Lung microvascular endothelial cell (primary cell): ENCODE data around the gene RANGRF. TPM values are rescaled to one million over a fixed set of nuclear protein-coding genes. Genes with fewer than 3 reads are reported as not detected.

Experiments used
- DNase-seq, 2 donors: peaks; one replicate each; pipeline versions ENCODE4 v3.0.0 to v3.0.0-alpha.2; 2010; ENCODE audit warnings: low read depth in 2 of 2
- total RNA-seq: library from RNA; depleted of rRNA; stranded (reverse); fragments of >200 nt; gene quantifications from 2 replicates; pipeline ENCODE4 v1.2.1, GENCODE V29; 2014

Gene RANGRF
- total RNA-seq, 1 donor from 2014 or later: 9.7 TPM

DNA sequence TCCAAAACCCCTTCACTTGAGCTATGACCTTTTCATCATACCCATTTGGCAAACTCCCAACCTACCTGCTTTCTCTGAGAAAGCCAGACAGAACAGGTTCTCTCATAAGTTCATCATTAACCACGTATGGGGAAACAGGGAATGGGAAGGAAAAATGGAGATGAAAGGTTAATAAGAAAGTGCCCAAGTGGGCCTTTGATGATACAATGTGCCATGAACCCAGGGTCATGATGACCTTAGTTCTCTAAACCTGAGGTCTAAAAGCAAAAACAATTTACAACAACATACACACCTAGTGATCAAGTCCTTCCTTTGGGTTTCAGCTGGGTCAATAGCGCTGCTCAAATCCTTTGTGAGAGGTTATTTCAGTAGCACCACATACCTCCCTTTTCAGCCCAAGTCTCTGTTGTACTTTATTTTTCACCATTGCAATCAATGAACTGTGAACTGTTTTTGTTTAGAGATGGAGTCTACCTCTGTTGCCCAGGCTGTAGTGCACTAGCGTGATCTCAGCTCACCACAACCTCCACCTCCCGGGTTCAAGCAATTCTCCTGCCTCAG is 14.5 kb upstream of the RANGRF start:
- no peak for DNase-seq

DNA sequence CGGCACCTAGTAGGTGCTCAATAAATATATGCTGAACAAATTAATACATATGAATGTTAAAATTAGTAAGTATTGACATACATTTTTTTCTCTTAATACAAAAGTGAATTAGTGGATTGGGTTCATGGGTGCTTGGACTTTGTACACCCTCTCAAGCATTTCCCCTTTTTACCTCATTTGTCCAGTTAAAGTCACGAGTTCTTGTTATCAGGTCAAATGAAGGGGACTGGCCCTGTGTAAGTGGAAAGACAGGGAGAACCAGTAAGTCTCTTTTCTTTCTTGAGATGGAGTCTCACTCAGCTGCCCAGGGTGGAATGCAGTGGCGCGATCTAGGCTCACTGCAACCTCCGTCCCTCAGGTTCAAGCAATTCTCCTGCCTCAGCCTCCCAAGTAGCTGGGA is 13.7 kb upstream of the RANGRF start:
- DNase-seq: no peak

DNA sequence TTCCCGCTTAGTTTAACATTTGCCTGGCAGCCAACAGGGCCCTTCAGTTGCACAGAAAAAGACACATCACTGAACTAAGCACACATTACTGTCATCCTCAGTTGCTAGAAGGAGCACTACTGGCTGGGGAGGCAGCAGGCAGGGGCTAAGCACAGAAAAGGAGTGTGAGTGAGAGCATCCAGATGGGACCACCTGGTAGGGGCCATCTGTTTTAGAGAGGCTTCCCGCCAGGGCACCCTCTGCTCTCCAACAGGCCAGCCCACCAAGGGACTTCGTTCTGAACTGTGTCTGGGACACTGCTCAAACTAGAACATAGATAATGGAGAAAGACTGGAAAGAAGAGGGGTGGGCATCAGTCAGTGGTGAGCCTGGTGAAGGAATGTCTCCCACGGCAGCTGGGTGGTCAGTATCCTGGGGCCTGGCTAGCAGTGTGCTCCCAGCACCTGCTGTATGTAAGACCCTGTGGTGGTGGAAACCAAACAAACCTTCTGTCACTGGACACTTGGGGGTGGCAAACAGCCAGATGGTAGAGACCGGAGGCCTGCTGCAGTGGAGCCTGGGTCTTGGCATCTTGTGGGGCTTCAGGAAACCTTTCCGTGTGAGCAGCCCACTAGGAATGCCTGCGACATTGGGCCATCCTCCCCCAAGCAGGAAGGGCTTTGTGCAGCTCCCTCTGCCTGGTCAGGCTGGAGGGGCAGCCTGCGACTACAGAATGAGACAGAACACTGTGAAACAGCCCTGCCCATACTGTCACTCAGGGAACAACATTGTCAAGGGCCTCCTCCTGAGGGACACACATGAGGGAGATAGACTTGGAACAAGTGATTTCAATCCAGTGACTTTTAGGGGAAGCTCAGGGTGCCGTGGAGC is 12.8 kb upstream of the RANGRF start:
- no peak for DNase-seq

DNA sequence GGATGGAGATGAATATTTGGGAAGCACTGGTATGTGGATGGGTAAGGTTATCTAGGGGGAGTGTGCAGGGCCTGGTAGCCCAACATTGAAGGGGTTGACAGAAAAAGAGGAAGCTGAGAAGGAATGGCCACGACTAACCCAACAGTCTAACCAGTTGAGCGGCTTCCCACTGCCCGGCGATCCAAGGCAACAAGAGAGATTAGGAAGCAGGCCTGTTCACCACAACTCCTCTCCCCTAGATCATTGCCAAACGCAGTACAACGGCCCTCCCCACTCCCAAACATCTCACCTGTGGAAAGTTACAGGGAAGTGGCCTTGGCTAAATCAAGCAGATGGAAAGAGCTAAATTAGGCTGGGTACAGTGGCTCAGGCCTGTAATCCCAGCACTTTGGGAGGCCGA is 11.2 kb upstream of the RANGRF start:
- no peak for DNase-seq

DNA sequence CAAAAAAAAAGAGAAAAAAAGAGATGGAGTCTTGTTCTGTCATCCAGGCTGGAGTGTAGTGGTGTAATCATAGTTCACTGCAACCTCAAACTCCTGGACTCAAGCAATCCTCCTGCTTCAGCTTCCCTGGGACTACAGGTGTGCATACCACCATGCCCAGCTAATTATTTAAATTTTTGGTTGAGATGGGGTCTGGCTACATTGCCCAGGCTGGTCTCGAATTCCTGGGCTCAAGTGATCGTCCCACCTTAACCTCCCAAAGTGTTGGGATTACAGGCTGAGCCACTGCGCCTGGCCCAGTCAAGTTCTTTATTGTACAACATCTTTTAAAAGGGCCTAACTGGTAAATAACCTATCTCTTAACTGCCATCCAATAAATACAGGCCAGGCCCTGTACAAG is 6.1 kb upstream of the RANGRF start:
- DNase-seq: no peak

DNA sequence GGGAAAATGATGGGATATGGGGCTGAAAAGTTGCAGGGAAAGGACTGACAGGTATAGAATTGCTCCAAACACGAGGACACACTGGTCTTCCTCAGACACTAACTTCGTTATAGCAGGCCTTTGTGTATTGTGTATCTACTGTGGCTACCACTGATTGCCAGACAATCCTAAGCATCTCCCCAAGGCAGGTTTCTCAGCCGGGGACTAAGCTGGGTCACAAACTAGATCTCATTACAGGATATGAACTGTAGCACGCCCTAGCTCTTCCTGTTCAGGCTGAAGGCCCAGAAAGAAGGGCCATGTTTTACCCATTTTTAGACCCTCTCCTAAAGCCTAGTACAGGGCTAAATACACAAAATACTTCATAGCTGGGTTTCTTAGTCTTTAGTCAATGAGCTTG is 5.1 kb upstream of the RANGRF start:
- no peak for DNase-seq

DNA sequence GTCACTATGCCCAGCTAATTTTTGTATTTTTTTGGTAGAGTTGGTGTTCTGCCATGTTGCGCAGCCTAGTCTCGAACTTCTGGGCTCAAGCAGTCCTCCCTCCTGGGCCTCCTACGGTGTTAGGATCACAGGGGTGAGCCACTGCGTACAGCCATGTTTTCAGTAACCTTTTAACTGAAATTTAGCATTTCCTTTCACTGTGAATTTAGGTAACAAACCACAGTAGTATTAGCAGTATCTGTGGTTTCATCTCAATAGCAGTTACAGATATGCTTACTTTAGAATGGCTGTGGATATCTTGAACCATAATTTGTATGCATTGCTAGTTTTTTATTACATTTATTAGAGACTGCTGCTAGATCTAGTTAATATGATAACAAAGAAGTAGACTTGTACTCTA is 4.3 kb upstream of the RANGRF start:
- no peak for DNase-seq

DNA sequence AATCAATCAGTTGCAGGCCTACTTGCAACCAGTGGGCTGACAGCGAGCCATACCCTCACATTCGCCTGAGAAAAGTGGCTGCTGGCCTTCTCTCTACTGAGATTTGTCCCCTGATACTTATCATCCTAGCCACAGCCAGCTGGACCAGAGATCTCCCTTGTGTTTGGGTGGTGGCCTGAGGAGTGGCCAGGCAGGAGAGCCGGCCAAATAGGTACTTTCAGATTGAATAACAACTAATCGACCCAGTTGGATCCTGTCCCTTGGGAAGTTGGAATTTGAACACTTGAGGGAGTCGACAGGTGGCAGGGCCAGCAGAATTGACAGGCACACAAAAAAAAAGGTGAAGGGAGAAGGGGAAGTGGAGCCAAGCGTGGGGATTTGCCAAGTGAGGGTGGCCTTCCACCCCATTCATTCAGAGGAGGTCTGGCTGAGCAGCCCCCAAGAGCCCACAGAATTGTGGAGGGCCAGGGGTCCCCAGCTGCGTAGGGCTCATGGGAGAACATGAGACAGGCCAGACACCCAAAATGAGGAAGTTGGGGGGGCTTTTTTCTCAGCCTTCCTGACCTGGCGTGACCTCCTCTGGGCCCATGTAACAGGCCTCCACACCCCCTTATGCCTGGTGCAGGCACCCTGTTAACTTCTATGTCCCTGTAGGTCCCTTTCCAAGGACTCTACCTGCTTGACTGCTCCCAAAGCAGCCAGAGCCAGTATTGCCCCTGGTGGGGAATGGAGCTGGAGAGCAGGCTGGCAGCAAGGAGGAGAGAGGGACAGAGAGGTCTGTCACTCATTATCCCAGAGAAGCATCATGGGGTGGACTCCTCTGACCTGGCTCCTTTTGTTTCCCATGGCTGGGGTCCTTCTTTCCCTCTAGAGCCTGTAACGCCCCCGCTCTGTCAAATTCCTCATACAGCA is 2.9 kb upstream of the RANGRF start:
- DNase-seq: no peak

DNA sequence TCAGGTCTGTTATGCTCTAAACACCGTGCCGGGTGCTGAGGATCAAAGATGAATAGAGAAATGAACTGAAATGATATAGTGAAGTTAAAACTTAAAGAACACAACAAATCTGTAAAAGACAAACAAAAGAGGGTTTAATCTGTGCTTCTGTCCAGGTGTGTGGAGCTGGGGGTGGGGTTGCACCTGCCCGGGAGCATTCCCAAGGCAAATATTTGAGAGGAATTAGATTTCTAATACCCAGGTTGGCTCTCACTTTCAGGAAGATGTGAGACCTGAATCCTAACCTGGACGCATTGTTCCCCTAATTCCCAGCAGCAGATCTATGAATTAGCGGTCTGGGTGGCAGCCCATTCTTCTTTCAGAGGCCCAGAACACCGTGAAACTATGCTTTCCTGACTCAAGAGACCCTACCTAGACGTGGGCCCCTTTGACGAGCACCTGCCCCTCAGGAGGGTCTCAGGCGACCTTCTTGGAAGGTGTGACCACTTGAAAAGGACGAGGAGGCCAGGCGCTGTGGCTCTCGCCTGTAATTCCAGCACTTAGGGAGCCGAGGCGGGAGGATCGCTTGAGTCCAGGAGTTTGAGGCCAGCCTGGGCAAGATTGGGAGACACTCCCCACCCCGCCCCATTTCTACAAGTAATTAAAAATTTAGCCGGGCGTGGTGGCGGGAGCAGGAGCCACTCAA is 677 bp upstream of the RANGRF start:
- no peak for DNase-seq

DNA sequence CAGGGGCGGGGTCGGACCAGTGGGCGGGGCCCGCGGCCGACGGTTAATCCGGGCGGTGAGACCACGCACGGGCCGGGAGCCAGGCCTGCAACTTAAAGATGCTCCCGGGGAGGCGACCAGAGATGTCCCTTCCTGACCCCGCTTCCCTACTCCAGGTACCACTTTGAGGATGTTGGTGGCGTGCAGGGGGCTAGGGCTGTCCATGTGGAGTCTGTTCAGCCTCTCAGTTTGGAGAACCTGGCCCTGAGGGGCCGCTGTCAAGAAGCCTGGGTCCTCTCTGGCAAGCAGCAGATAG is 580 bp downstream of the RANGRF start:
- DNase-seq: no peak

DNA sequence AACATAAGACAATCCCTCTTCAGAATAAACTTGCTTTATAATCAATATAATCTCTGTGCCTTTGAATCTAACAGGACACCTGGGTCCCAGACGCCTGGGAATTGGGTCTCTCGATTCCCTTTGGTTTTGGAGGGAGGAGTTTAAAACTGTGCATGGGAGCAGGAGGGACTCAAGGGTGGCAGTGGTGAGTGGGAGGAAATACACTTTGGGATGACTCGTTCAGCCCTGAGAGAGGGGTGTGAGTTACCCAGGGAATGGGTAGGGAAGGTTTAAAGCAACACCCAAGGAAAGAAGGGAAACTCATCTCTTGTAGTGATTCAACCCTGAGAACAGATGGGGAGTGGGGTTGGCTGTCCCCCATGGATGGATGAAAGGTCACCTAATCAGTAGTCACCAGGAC is 1.6 kb downstream of the RANGRF start:
- DNase-seq: no peak

DNA sequence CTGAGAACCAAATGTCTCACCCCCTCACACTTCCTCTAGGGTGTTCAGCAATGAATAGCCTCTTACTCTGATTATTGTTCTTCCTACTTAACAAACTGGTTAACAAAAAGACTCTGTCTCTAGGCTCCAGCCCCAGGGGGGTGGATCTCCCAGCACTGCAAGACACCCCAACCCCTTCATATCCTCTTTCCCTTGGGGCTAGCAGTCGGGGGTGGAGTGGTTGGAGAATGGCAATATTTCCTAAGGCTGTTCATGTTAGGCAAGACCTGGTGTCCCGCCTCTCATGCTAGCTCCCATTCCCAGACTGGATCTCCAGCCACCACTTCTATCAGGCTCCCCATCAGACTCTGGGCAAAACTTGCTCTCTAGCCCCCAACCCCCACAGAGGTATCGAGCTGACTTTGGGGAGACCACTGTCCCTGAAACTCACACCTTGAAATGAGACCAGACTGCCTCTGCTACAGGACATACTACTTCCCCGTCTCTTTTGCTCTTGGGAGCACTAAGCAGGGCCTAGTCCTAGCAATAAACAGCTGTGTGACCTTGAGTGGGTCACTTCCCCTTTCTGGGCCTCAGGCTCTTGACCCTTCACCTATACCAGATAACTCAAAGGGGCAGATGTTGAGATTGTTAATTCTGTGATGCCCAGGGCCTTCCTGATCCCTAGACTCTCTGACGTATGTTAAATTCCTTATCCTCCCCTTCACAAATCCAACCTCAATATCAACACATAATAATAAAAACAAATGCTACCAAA is 4.3 kb downstream of the RANGRF start:
- DNase-seq: no peak

DNA sequence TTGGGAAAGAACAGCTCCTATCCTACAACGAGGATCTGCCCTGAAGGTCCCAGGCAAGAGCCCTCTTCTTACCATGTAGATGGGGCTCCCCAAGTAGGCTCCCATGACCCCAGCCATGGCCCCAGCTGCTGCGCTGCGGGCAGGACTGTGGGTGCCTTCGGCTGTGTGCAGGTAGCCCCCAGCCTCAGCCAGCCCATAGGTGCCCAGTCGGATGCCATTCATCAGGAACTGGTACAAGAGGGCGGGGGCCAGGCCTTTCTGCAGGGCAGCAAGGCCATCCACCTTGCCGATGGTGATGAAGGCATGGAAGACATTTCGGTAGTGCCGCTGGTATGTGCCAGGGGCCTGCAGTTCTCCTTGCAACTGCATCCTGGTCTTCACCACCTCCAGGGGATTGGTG is 5.9 kb downstream of the RANGRF start:
- DNase-seq: no peak

DNA sequence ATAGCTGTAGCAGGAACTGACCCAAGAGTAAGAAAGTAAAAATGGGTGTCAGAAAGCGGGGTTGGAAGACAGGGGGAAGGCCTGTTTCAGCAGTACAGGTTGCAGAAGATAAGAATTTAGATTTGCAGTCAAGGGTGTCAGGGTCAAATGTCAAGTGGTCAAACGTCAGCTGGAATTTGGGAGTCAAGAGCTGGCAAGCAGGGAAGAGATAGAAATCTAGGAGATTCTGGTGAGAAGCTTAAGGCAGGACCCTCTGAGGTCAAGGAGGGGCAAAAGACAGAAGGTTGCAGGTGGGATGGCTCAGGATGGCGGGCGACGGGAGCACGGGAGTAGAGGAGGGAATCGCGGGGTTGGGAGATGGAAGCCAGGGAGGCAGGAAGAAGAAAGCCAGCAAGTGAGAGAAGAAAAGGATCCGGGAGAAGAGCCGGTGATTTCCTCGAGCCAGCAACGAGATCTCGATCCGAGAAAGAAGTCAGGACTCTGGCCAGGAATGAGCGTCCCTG is 6.4 kb downstream of the RANGRF start:
- no peak for DNase-seq

DNA sequence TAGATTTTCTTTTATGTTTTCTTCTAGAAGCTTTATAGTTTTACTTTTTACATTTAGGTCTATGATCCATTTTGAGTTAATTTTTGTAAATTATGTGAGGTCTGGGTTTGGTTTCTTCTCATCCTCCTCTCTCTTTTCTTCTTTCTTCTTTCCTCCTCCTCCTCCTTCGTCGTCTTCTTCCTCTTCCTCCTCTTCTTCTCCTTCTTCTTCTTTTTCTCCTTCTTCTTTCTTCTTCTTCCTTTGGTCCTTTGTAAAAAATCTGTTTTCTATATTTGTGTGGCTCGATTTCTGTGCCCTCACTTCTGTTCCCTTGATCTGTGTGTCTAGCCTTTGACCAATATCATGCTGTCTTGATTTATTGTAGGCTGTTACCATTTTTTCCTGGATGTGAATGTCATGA is 11.8 kb downstream of the RANGRF start:
- DNase-seq: no peak

DNA sequence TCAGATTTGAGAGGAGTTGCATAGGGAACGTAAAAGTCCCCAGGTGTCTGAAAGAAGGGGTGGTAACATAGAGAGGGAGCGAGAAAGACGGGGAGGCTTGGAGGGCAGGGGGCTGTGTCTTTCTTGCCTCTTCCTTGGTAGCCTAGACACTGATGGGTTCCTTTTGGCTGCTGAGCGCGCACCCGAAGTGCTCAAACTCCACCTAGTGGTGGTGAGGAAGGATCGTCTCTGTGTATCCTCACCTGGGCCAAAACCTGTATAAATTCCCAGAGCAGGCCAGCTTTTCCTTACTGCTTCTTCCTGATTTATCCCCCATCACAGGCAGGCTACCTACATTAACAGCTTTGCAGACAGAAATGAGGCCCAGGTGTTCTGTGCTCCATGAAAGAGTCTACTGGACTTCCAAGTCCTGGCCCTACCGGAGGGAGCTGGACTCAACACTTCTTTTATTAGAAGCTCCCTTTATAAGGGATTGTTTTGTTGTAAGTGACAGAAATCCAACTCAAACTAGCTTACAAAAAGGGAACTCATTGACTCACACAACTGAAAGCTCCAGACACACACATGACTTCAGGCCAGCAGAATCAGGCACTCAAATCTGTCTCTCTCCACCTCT is 12.3 kb downstream of the RANGRF start:
- DNase-seq: peak; percentile 72 to 73

DNA sequence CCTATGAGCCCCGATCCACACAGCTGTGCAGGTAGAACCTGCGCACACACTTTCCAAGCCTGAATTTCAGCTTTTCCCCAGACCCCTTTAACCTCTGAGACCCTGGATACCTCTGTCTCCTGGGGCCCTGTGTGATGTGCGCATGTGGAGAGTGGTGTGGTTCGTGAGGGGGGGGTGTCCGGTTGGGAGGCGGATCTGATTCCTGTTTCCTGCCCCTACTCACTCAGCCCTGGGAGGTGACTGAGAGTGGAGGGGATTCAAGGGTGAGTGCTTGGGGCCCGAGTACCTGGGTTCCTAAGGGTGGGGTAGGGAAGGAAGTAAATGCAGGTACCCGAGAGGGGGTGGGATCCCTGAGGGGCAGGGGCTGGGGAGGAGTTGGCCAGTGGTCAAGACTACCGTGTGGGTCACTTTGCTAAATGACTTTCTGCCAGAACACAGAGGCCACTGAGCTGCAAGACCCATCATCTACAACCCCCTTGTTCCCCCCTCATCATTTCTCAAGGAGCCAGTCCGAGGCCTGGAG is 22.2 kb downstream of the RANGRF start:
- DNase-seq: peak; percentile 62 to 68

DNA sequence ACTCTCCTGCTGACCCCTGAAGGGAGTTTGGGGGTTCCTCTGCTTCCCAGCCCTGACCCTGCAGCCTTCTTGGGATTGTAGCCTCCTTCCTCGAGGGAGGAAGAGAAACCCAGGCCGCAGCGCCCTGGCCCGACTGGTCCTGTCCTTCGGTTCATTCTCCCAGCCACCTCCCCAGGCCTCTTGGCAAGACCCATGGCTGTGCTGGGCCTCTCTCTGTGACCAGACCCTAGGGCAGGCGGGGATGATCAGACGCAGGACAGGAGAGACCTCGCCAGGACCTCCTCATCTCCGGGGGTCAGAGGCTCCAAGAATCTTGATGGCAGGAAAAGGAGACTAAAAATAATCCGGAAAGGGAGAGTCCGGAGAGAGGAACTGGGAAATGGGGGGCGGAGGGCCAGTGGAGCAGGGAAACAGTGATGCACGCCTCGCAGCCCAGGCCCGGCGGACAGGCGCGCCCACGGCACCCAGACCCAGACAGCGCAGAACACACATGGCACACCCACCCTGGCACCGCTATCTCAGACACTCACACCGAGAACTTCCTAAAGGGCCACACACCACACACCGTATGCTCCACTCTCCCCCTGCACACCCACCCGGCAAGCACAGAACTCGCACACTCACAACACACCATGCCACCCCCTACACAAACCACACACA is 22.8 kb downstream of the RANGRF start:
- peak; percentile 41 to 51 for DNase-seq

DNA sequence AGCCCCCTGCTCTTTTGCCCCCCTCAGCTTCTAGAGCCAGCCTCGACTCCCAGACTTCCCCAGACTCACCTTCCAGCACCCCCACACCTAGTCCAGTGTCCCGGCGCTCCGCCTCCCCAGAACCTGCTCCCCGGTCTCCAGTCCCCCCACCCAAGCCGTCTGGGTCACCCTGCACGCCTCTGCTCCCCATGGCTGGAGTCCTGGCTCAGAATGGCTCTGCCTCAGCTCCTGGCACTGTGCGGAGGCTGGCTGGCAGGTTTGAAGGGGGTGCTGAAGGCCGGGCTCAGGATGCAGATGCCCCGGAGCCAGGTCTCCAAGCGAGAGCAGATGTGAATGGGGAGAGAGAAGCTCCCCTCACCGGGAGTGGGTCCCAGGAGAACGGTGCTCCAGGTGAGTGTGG is 23.8 kb downstream of the RANGRF start:
- DNase-seq: no peak
